KMS-11 (cell line): Measurements from ENCODE around the gene ZNF142.

Experiments
- H2AFZ ChIP-seq: fragments of 200-600 bp; sonication (generic); 2 replicates; pipeline ENCODE4 v1.6.1; 2016; ENCODE audit warnings: antibody characterized with exemption, mixed run types, low read depth
- H3K27ac ChIP-seq: fragments of 200-600 bp; sonication (generic); 2 replicates; pipeline ENCODE4 v1.6.1; 2016; ENCODE audit warnings: mild to moderate bottlenecking, mixed run types
- H3K27me3 ChIP-seq: fragments of 200-600 bp; sonication (generic); 2 replicates; pipeline ENCODE4 v1.6.1; 2017; ENCODE audit warnings: mild to moderate bottlenecking, low read depth, mixed run types, moderate library complexity; ENCODE audit not compliant: insufficient read depth
- H3K36me3 ChIP-seq: fragments of 200-600 bp; sonication (generic); 2 replicates; pipeline ENCODE4 v1.6.1; 2017; ENCODE audit warnings: mild to moderate bottlenecking, mixed run types; ENCODE audit not compliant: insufficient read depth
- H3K4me1 ChIP-seq: fragments of 200-600 bp; sonication (generic); 2 replicates; pipeline ENCODE4 v1.6.1; 2016; ENCODE audit warnings: mild to moderate bottlenecking, low read depth, mixed run types; ENCODE audit not compliant: poor library complexity, severe bottlenecking
- H3K4me2 ChIP-seq: fragments of 200-600 bp; sonication (generic); 2 replicates; pipeline ENCODE4 v1.7.0; 2016; ENCODE audit warnings: mild to moderate bottlenecking, mixed run types
- H3K4me3 ChIP-seq: fragments of 200-600 bp; sonication (generic); IDR thresholded peaks from 2 replicates; pipeline ENCODE4 v1.6.1; 2017; ENCODE audit warnings: low read depth, low read length, mixed read lengths; ENCODE audit not compliant: insufficient read depth
- H3K79me2 ChIP-seq: fragments of 200-600 bp; sonication (generic); 2 replicates; pipeline ENCODE4 v1.6.1; 2016; ENCODE audit warnings: low read depth, mixed run types; ENCODE audit not compliant: insufficient read depth
- H3K9ac ChIP-seq: fragments of 200-600 bp; sonication (generic); 2 replicates; pipeline ENCODE4 v1.6.1; 2016; ENCODE audit warnings: mild to moderate bottlenecking, mixed run types
- H4K20me1 ChIP-seq: fragments of 200-600 bp; sonication (generic); 2 replicates; pipeline ENCODE4 v1.6.1; 2016; ENCODE audit warnings: mild to moderate bottlenecking, mixed run types; ENCODE audit not compliant: insufficient read depth
- CTCF ChIP-seq: fragments of 200-600 bp; sonication (generic); conservative IDR thresholded peaks from 2 replicates; pipeline ENCODE4 v1.6.1; 2017; ENCODE audit warnings: low read depth, mild to moderate bottlenecking, antibody characterized with exemption, low read length, moderate library complexity, mixed read lengths

Gene ZNF142

GRCh38 chr2:218662377-218662776 lies 3.0 kb upstream of the ZNF142 start:
- Histone ChIP-seq H3K27ac (no peak overlapping the region), H3K9ac (no peak overlapping the region), H3K4me1 (peaks cover 18% of the 10 kb centered on the region), H3K4me3 (no peak overlapping the region), H4K20me1 (no peaks in the 10 kb centered on the region), H3K4me2 (no peak overlapping the region), H3K79me2 (peaks cover 18% of the 10 kb centered on the region), H2AFZ (no peak overlapping the region), H3K36me3 (peaks cover 9% of the 10 kb centered on the region; the same call in 1 of the 2 replicates), H3K27me3 (no peaks in the 10 kb centered on the region)
- TF ChIP-seq CTCF: no peak

GRCh38 chr2:218659988-218660358 lies 550 bp upstream of the ZNF142 start:
- H3K36me3 ChIP-seq: peaks cover 6% of the 10 kb centered on the region; the same call in 1 of the 2 replicates

DNA sequence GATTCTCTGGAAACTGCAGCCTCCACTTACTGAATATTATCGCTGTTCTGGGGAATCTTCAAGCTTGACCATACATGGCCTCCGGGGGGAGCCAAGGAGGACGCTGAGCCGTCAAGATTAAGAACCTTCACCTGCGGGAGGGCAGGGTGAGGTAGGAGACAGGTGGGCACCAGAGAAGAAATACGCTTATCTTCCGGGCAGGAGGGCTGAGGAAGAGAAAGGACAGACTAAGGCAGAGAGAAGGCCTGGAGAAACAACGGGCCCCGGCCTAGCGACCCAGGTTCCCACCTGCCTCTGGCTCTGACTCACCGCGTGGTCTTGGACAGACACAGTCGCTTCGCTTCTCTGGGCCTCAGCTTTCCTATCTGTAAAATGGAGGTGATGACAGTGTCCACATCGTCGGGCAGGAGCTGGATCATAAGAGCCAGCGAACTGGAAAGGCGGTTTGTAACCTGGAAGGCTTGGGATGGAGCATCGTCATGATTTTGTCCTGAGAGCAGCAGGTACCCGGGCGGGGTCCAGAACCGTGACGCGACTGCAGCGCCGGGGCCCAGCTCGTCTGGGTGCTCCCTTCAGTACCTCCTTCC lies 659 bp downstream of the ZNF142 start:
- peaks cover 21% of the 10 kb centered on the region for H3K4me1 ChIP-seq
- H3K79me2 ChIP-seq: peaks cover 23% of the 10 kb centered on the region
- H3K27me3 ChIP-seq: no peaks in the 10 kb centered on the region
- no peak overlapping the region for H3K4me3 ChIP-seq
- peak overlapping the region; percentile 62 for H3K27ac ChIP-seq
- H2AFZ ChIP-seq: peak overlapping the region; percentile 91
- peak overlapping the region; percentile 51 for H3K4me2 ChIP-seq
- H3K9ac ChIP-seq: peak overlapping the region; percentile 88
- peak; percentile 65 for TF ChIP-seq CTCF
- H4K20me1 ChIP-seq: no peaks in the 10 kb centered on the region
- peaks cover 6% of the 10 kb centered on the region; the same call in 1 of the 2 replicates for H3K36me3 ChIP-seq

More at GRCh38 chr2:218659988-218660358, 550 bp upstream of the ZNF142 start:
- H4K20me1 ChIP-seq: no peaks in the 10 kb centered on the region
- peak overlapping the region; percentile 91 for H2AFZ ChIP-seq
- H3K27me3 ChIP-seq: no peaks in the 10 kb centered on the region
- TF ChIP-seq CTCF: no peak
- peak overlapping the region; percentile 14; the same call in 1 of the 2 replicates for H3K27ac ChIP-seq
- H3K9ac ChIP-seq: peak overlapping the region; percentile 88
- peaks cover 23% of the 10 kb centered on the region for H3K79me2 ChIP-seq
- H3K4me1 ChIP-seq: peaks cover 21% of the 10 kb centered on the region
- H3K4me3 ChIP-seq: no peak overlapping the region
- peak overlapping the region; percentile 75 for H3K4me2 ChIP-seq

GRCh38 chr2:218655751-218656150 lies 3.7 kb downstream of the ZNF142 start:
- H4K20me1 ChIP-seq: no peaks in the 10 kb centered on the region
- H3K4me3 ChIP-seq: no peak overlapping the region
- H2AFZ ChIP-seq: no peak overlapping the region
- no peaks in the 10 kb centered on the region for H3K27me3 ChIP-seq
- H3K27ac ChIP-seq: no peak overlapping the region
- H3K4me2 ChIP-seq: no peak overlapping the region
- peaks cover 23% of the 10 kb centered on the region for H3K79me2 ChIP-seq
- 0 out of 2 replicates have a peak, but pooled peaks cover 3% of the 10 kb centered on the region for H3K36me3 ChIP-seq
- no peak overlapping the region for H3K9ac ChIP-seq
- TF ChIP-seq CTCF: no peak
- H3K4me1 ChIP-seq: peaks cover 17% of the 10 kb centered on the region
